HFFc6 (cell line): ENCODE measurements around the gene NSMCE4A. TPM values are rescaled to one million over a fixed set of nuclear protein-coding genes. Genes with fewer than 3 reads are reported as not detected.
"Not testable (repeated sequence)": the region's sequence is repeated elsewhere in the genome, so short reads cannot be mapped to it uniquely, and the experiment has no call there.

Experiments used
- DNase-seq: peaks from one replicate; pipeline ENCODE4 v3.0.0-alpha.2; 2018
- H3K27ac Mint-ChIP-seq: 2 replicates; pipeline ENCODE4 v1.8.0; 2020; ENCODE audit warnings: mild to moderate bottlenecking, mixed read lengths
- H3K27me3 Mint-ChIP-seq: 2 replicates; pipeline ENCODE4 v1.8.0; 2021; ENCODE audit warnings: mild to moderate bottlenecking, moderate library complexity, mixed read lengths; ENCODE audit not compliant: insufficient read depth
- H3K36me3 Mint-ChIP-seq: 2 replicates; pipeline ENCODE4 v1.8.0; 2021; ENCODE audit warnings: low read depth, mixed read lengths
- H3K4me1 Mint-ChIP-seq: 2 replicates; pipeline ENCODE4 v1.8.0; 2020; ENCODE audit warnings: low read depth, mixed read lengths
- H3K4me3 Mint-ChIP-seq: 2 replicates; pipeline ENCODE4 v1.8.0; 2020; ENCODE audit warnings: mild to moderate bottlenecking, moderate library complexity, mixed read lengths
- H3K9me3 Mint-ChIP-seq: 2 replicates; pipeline ENCODE4 v1.8.0; 2020; ENCODE audit warnings: mild to moderate bottlenecking, mixed read lengths
- total RNA-seq, 6 experiments: library from RNA; stranded (reverse); fragmentation: NEBNext Ultra II Directional; extraction: Animal tissue kit (Norgen Biotek cat#: 25700); gene quantifications; 2 replicates in 1 of 6; 3 replicates in 5 of 6; pipeline ENCODE4 v1.2.3, GENCODE V29; 2021
- TF ChIP-seq, protein P1 (sequence below): fragments of 200-600 bp; sonication (generic); IDR thresholded peaks from 2 replicates; pipeline ENCODE4 v1.5.0; 2021; ENCODE audit warnings: antibody characterized with exemption, mild to moderate bottlenecking

The NSMCE4A gene
- total RNA-seq, 6 experiments from 2014 or later: 15.2 to 22.7 (median 20.8) TPM

DNA sequence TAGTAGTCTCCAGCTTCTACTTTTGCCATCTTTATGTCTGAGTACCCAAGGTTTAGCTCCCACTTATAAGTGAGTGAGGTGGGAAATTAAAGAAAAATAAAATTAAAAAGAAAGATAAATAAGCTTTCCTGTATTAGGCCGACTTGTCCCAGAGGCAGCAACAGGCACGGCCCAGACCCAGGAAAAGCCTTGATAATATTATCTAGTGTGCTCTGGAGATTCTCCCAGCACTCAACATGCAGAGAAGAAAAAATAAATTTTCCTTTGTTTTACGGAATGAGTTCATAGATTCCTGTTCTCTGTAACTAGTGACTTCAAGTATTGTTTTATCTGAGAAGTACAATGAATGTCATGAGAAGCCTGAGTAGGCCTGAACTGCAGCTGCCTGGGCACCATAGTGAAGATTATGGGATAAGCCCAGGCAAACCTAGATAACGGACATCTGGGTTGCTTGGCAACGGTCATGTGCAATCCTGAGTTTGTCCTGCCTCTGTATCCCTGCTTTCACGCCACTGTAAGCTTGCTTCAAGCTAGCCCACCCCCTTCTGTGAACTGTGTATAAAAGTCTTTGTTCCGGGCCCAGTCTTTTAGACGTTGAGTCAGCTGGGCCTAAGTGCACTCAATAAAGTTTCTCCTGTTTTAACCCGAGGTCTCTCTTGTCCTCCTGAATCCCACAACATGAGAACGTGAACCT lies 53.6 kb downstream of the NSMCE4A start:
- no peaks in the 10 kb centered on the region for H3K27me3 Mint-ChIP-seq
- H3K9me3 Mint-ChIP-seq: no peaks in the 10 kb centered on the region
- TF ChIP-seq, protein P1, sequence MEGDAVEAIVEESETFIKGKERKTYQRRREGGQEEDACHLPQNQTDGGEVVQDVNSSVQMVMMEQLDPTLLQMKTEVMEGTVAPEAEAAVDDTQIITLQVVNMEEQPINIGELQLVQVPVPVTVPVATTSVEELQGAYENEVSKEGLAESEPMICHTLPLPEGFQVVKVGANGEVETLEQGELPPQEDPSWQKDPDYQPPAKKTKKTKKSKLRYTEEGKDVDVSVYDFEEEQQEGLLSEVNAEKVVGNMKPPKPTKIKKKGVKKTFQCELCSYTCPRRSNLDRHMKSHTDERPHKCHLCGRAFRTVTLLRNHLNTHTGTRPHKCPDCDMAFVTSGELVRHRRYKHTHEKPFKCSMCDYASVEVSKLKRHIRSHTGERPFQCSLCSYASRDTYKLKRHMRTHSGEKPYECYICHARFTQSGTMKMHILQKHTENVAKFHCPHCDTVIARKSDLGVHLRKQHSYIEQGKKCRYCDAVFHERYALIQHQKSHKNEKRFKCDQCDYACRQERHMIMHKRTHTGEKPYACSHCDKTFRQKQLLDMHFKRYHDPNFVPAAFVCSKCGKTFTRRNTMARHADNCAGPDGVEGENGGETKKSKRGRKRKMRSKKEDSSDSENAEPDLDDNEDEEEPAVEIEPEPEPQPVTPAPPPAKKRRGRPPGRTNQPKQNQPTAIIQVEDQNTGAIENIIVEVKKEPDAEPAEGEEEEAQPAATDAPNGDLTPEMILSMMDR: no peak
- no peak overlapping the region for H3K4me3 Mint-ChIP-seq
- peaks cover 28% of the 10 kb centered on the region for H3K36me3 Mint-ChIP-seq
- peaks cover 23% of the 10 kb centered on the region for H3K4me1 Mint-ChIP-seq
- no peak for DNase-seq
- peak overlapping the region; percentile 49 for H3K27ac Mint-ChIP-seq

GRCh38 chr10:121919666-121920065 lies 55.4 kb downstream of the NSMCE4A start:
- peaks cover 25% of the 10 kb centered on the region for H3K36me3 Mint-ChIP-seq
- H3K4me1 Mint-ChIP-seq: peaks cover 12% of the 10 kb centered on the region
- H3K27me3 Mint-ChIP-seq: no peaks in the 10 kb centered on the region
- H3K27ac Mint-ChIP-seq: no peak overlapping the region
- no peak for DNase-seq
- TF ChIP-seq, protein P1: no peak
- H3K4me3 Mint-ChIP-seq: no peak overlapping the region
- no peaks in the 10 kb centered on the region for H3K9me3 Mint-ChIP-seq

- H3K4me1 Mint-ChIP-seq: peaks cover 12% of the 10 kb centered on the region
- H3K4me3 Mint-ChIP-seq, DNase-seq, H3K9me3 Mint-ChIP-seq, H3K27me3 Mint-ChIP-seq, H3K27ac Mint-ChIP-seq: not testable (repeated sequence)
- H3K36me3 Mint-ChIP-seq: peaks cover 27% of the 10 kb centered on the region
These were observed 56.2 kb downstream of the NSMCE4A start for GRCh38 chr10:121918800-121919199.

- Mint-ChIP-seq H3K27ac (no peak overlapping the region), H3K4me1 (peaks cover 14% of the 10 kb centered on the region), H3K4me3 (no peak overlapping the region), H3K27me3 (no peaks in the 10 kb centered on the region), H3K36me3 (peaks cover 31% of the 10 kb centered on the region), H3K9me3 (no peaks in the 10 kb centered on the region)
- TF ChIP-seq, protein P1: no peak
- no peak for DNase-seq
These were observed 60.4 kb downstream of the NSMCE4A start for GRCh38 chr10:121914661-121915060.

DNA sequence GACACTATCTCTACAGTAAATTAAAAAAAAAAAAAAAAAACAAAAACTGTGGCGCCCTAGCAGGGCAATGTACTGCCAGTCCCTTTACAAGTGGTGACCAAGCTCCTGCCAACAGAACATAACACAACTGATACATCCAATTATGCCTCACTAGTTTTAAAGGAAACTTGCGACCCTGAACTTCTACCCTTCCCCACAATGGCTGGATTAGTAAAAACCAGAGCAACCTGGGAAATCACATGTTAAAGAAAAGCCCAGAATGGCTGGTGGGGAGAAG lies 63.7 kb downstream of the NSMCE4A start:
- H3K27ac Mint-ChIP-seq: peak overlapping the region; percentile 81; the same call in 1 of the 2 replicates
- peaks cover 8% of the 10 kb centered on the region for H3K4me1 Mint-ChIP-seq

GRCh38 chr10:121910673-121911420 lies 64.2 kb downstream of the NSMCE4A start:
- Mint-ChIP-seq H3K36me3 (peaks cover 10% of the 10 kb centered on the region), H3K9me3 (no peaks in the 10 kb centered on the region), H3K27me3 (no peaks in the 10 kb centered on the region), H3K4me3 (no peak overlapping the region; the same call in 1 of the 2 replicates), H3K4me1 (peaks cover 8% of the 10 kb centered on the region), H3K27ac (peak overlapping the region; percentile 81)
- TF ChIP-seq, protein P1: no peak
- peak; percentile 17 for DNase-seq

More for the DNA sequence above, 63.7 kb downstream of the NSMCE4A start:
- no peaks in the 10 kb centered on the region for H3K27me3 Mint-ChIP-seq
- no peak for DNase-seq
- peaks cover 10% of the 10 kb centered on the region for H3K36me3 Mint-ChIP-seq
- TF ChIP-seq, protein P1: no peak
- no peaks in the 10 kb centered on the region for H3K9me3 Mint-ChIP-seq
- H3K4me3 Mint-ChIP-seq: no peak overlapping the region
